C4-2B (cell line): Measurements from ENCODE around the gene SIX2.

ENCODE experiments used
- CTCF ChIP-seq: fragments of 450-650 bp; conservative IDR thresholded peaks from 2 replicates; pipeline ENCODE4 v1.5.1; 2017; ENCODE audit warnings: mild to moderate bottlenecking
- ZFX ChIP-seq: fragments of 450-650 bp; IDR thresholded peaks from 2 replicates; pipeline ENCODE4 v1.6.1; 2017

- TF ChIP-seq CTCF, result no peak
- no peak for TF ChIP-seq ZFX
Measured at GRCh38 chr2:45004562-45005191, 4.6 kb downstream of the SIX2 start.
